Eye (tissue), 1 donor: Measurements from ENCODE around the gene PCSK2.

Source experiments
- DNase-seq: peaks from one replicate; pipeline ENCODE4 v3.0.0-alpha.2; 2015

The PCSK2 gene

GRCh38 chr20:17273717-17274116 lies 46.9 kb downstream of the PCSK2 start:
- DNase-seq = no peak

GRCh38 chr20:17276101-17276500 lies 49.3 kb downstream of the PCSK2 start:
- no peak for DNase-seq

DNA sequence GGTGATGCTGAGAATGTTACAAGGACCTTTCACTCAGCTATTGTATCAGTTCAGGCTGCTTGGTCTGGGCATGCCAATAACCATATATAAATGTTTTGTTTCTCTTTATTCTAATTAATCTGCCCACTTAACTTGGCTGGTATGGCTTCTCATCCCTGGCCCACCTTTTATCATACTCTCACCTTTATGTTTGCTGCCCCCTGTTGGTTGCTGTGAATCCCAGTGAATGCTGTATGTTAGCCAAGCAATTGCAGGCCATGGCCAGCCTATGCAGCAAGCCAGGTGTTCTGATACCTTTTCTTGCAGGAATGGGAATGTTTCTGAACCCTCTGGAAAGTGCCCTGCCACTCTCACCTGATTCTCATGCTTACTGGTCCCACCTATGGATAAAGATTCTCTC lies 54.6 kb downstream of the PCSK2 start:
- DNase-seq = no peak

GRCh38 chr20:17282501-17282900 lies 55.7 kb downstream of the PCSK2 start:
- peak; percentile 62 for DNase-seq

- DNase-seq = no peak
These were observed 60.7 kb downstream of the PCSK2 start for GRCh38 chr20:17287503-17287902.

DNA sequence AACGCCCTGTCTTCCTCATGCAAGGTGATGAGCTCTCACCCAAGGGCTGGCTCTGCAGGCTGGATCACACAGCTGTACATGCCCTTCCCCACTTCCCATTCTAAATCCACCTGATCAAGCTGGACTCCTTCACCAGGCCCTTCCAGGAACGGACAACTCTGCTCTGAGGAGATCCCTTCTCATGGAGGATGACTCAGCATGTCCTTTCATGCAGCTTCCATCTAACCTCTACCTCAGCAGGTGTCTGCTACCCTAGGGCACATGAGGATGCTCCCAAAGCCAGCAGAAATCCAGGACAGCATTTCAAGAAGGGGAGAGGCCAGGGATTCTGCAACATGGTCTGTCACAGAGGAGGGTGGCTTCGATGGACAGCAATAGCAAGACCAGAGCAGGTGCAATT lies 61.2 kb downstream of the PCSK2 start:
- no peak for DNase-seq

GRCh38 chr20:17295151-17295726 lies 68.4 kb downstream of the PCSK2 start:
- DNase-seq = no peak

GRCh38 chr20:17295991-17296390 lies 69.2 kb downstream of the PCSK2 start:
- no peak for DNase-seq

- DNase-seq = no peak
These were observed 71.3 kb downstream of the PCSK2 start for GRCh38 chr20:17298171-17298570.

DNA sequence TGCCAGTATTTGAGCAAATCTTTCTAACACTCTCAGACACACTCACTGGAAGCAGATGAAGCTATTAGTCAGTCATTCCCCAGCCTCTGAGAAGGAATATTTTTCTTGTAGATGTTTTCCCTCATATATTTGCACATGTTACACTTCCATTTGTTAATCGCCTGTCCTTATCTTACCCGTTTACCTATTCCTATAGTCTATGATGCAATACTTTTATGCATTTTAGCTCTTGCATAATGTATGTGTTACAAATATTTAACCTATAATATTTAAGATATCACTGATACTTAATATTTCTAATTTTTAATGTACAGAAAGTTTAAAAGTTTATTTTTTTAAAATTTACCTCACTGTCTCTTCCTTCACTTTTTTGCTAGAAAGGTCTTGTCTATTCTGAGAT lies 71.9 kb downstream of the PCSK2 start:
- no peak for DNase-seq

DNA sequence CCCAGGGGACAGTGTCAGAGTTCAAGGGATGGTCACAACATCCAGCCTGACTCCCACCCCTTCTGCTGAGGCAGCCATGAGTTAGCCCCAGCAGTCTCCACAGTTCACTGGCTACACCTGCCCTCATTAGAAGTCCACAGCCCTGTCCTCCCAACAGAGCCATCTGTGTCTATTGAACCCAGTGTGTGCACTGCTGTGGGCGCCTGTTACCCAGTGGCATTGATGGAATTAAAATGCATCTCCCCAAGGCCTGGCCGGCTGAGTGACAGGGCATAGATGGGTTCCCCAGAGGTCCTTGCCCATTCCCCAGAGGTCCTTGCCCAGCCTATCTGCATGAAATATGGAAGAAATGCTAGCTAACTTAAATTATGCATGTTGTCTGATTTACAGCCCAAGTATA lies 73.3 kb downstream of the PCSK2 start:
- DNase-seq = peak; percentile 53

- DNase-seq = no peak
These were observed 77.9 kb downstream of the PCSK2 start for GRCh38 chr20:17304774-17305173.

DNA sequence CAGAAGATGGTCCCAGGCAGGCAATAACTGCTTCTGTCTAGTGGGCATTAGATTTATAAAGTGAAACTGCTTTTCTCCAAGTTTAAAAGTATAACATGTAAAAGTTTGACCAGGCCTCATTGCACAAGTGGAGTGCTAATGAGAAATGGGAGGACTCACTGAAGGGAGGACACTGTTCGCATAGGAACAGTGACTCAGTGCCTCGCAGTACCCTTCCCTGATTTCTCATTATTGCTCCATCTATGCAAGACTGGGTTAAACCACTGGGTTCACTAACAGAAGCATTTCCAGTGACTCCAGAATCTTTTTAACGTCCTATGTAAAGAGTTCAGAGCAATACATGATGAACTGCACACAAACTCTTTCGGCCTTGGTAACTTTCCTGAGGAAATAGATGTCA lies 79.6 kb downstream of the PCSK2 start:
- no peak for DNase-seq

DNA sequence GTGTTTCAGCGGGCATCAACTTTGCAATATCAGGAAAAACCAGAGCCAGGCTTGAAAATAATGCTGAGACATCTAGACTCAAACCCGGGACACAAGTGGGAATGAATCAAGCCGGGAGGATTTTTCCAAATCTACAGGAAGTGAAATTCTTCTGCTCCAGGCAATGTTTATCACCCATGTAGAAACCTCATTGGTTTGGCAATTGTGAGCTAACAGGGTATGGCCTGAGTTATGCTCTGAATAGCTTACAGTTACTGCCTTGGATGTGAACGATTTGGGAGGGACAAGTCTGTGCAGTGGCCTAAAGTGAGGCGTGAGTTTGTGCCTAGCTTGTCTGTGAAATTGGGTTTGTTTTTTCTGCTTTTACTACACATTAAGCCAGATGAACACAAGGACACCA lies 87.4 kb downstream of the PCSK2 start:
- peak; percentile 33 for DNase-seq

GRCh38 chr20:17315407-17316231 lies 88.8 kb downstream of the PCSK2 start:
- peak; percentile 50 for DNase-seq

DNA sequence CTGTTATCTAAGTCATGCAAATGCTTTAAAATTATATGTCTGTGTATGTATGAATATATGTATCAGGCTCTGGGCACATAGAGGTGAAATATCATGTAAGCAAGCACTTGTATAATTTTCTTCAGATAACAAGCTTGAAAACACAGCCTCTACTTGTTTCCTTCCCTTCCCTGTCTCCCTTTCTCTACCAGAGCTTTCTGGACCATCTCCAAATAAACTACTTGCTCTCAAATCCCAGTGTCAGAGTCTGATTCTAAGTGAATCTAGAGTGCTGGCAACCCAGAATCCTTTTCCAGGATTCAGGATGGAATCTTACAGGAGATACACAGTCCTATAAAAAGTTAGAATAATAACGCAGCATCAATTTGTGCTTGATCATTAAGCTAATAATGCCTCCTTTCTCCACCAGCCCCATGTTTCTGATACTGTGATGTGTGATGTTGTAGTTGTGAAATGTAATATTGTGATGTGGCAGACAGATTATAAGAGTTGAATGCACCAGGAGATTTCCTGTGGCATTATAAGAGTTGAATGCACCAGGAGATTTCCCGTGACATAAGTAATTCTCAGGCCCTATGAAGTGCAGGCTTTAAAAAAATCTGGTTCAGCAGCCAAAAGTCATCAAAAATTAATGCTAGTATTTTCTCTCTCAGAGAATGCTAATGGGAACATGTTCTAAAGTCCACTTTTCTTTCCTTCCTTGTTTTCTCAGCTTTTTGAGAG lies 89.6 kb downstream of the PCSK2 start:
- DNase-seq = no peak

- DNase-seq = no peak
These were observed 90.5 kb downstream of the PCSK2 start for GRCh38 chr20:17317341-17317740.

DNA sequence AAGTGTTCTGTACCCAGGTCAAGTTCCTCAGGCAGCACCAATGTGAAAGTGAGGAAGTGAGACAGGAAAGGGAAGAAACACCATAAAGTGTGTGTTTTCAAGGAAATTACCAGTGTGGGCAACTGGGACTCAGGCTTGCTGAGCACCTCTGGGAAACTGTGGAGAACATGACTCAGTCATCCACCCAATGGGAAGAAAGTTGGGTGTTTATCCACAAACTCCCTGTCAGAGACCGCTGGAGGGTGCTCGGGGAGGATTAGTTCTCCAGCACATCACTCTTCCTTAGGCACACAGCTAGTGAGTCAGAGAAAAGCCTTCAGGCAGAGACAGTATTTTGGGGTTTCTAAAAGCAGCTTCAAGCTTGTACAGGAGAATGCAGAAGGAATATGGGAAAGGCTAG lies 93.6 kb downstream of the PCSK2 start:
- no peak for DNase-seq

GRCh38 chr20:17326096-17326495 lies 99.3 kb downstream of the PCSK2 start:
- no peak for DNase-seq

DNA sequence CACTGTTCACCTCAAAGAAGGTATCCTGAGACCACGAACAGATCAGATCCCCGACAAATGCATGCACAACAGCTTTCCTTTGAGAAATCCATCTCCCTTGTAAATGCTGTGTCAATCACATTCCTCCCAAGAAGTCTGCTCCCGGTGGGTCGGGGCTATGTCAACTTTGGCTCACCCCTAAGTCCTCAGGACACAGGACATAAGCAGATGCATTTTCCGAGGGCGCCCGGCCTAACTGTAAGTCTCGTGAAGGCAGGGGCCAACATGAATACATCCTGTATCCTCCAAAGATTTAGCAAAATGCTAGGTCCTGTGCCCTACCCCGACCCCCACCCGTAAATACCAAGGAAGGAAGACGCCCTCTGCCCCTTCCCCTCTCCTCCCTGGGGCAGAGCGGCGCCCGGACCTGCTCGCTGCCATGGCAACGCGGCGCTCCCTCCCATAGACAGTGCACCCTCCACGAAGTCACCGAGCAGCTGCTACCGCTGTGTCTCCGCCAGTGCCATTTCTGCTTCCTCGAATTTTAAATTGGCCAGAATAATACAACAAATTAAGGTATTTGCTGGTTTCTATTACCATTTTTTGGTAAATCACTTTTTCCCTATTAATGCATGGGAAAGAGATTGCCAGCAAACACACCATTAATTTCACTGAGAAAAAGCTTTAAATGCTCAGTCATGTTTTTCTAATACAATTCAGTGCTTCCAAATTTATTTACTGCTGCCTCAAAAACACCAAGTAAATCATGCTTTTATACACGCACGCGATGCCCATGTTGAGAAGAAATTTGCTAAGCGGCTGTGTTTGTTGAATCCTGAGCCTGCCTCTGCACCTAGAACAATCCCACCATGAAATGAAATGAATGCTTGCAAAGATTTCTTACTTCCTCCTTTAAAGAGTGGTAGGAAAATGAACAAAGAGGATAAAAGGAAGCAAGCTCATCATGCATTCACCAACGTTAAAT lies 100.6 kb downstream of the PCSK2 start:
- peak; percentile 75 for DNase-seq

DNA sequence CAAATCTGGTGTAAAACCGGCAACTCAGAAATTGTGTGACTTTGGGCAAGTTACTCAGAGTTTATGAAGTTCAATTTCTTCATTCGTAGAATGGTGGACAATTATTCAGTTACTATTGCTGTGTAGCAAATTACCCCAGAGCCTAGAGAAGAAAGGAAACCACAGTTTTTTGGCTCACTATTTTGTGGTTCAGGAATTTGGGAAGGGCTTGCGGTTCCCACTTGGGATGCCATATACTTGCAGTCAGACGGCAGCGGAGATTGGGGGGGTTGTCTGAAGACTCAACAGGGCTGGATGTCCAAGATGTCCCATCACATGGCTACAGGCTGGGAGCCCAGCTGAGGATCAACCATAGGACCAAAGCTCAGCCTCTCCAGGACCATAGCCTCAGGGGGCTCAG lies 108.1 kb downstream of the PCSK2 start:
- DNase-seq = no peak

GRCh38 chr20:17339000-17339399 lies 112.2 kb downstream of the PCSK2 start:
- no peak for DNase-seq

DNA sequence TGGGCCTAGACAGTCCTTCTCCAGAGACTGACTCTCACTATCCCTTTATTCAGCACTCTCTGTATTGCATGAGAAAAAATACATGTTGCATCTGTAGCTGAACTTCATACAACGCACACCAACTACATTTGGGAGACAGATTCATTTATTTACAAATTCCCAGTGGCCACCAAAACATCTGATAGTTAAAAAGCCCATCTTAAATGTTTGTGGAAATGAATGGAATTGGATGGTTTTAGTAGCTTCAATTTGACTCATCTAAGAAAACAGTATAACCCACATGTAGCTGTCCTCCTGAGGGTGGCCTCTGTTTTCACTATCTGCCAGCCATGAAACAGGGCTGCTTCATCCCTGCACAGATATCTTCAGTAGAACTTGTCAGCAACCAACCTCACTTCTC lies 116.3 kb downstream of the PCSK2 start:
- no peak for DNase-seq
